ENCODE results near the gene ANTXRL. TPM values are rescaled to one million over a fixed set of nuclear protein-coding genes. Genes with fewer than 3 reads are reported as not detected.

The ANTXRL gene
- total and polyA plus RNA-seq, 10 of the 15 experiments (the other 5 are each of a cell fraction or from before 2014, with no cell fraction given), result not detected

DNA sequence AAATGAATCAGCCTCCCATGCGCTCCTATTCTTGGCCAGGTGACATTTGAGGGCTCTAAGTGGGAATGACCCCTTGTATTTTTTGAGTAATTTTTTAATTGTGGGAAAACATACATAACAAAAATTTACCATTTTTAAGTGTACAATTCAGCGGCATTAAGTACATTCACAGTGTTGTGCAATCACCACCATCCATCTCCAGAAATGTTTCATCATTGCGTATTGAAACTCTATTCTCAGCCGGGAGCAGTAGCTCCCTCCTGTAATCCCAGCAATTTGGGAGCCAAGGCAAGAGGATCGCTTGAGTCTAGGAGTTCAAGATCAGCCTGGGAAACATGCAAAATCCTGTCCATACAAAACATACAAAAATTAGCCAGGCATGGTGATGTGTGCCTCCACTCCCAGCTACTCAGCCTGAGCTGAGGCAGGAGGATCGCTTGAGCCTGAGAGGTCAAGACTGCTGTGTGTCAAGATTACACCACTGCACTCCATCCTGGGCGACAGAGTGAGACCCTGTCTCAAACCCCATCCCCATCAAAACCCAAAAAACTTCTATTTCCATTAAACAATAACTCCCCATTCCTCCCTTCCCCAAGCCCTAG lies 2.5 kb downstream of the ANTXRL start:
- Histone ChIP-seq H3K9ac (ENCODE audit: control insufficient read depth, insufficient read depth, low read length) (no peak overlapping the region), H3K27ac (ENCODE audit: control insufficient read depth, insufficient read depth) (no peak overlapping the region), H2AFZ (ENCODE audit: control insufficient read depth, low read depth, low read length) (no peak overlapping the region), H3K4me1 (ENCODE audit: control insufficient read depth, insufficient read depth, low read length) (no peaks in the 10 kb centered on the region), H3K79me2 (ENCODE audit: control insufficient read depth, insufficient read depth, low read length) (no peaks in the 10 kb centered on the region), H3K9me3 (replicated peaks; ENCODE audit: control insufficient read depth, insufficient read depth, low read length) (no peaks in the 10 kb centered on the region), H3K4me3 (no peak overlapping the region), H3K36me3 (ENCODE audit: control insufficient read depth in 2 of 2, insufficient read depth in 2 of 2, low read length in 1 of 2) (no peaks in the 10 kb centered on the region), H4K20me1 (ENCODE audit: control insufficient read depth, insufficient read depth) (no peaks in the 10 kb centered on the region), H3K4me2 (ENCODE audit: control insufficient read depth, insufficient read depth) (no peak overlapping the region), H3K27me3 (replicated peaks in 1 of 2; ENCODE audit: control insufficient read depth in 2 of 2, insufficient read depth in 2 of 2, low read length in 1 of 2) (no peaks in the 10 kb centered on the region; a peak in 1 of 4 replicates)
- ChIA-PET SMC1A (ENCODE audit: uncharacterized antibody, unreplicated experiment) (no interaction called here), RAD21 (ENCODE audit: unreplicated experiment) (no interaction called here), CTCF (no interaction called here), POLR2A (no interaction called here)
- FAIRE-seq (no peak), ATAC-seq (no peak), DNase-seq (ENCODE audit: low read depth, low spot score) (no peak)
- TF ChIP-seq EP300 (IDR thresholded peaks at IDR 0.05; ENCODE audit: borderline replicate concordance in 1 of 2, control insufficient read depth in 1 of 2, low read depth in 2 of 2, low read length in 2 of 2), result no peak
- intact Hi-C loops (cut with micrococcal nuclease; ENCODE audit: unreplicated experiment) (no loop called here), in situ Hi-C loops (cut with MboI) (no loop called here)
- no TSS peak for BruUV-seq (replicated peaks)
- WGBS (ENCODE audit: insufficient coverage, insufficient replicate concordance, low lambda C conversion rate, missing lambda C conversion rate), result 56% methylated on average over 7 of the region's 7 CpGs

DNA sequence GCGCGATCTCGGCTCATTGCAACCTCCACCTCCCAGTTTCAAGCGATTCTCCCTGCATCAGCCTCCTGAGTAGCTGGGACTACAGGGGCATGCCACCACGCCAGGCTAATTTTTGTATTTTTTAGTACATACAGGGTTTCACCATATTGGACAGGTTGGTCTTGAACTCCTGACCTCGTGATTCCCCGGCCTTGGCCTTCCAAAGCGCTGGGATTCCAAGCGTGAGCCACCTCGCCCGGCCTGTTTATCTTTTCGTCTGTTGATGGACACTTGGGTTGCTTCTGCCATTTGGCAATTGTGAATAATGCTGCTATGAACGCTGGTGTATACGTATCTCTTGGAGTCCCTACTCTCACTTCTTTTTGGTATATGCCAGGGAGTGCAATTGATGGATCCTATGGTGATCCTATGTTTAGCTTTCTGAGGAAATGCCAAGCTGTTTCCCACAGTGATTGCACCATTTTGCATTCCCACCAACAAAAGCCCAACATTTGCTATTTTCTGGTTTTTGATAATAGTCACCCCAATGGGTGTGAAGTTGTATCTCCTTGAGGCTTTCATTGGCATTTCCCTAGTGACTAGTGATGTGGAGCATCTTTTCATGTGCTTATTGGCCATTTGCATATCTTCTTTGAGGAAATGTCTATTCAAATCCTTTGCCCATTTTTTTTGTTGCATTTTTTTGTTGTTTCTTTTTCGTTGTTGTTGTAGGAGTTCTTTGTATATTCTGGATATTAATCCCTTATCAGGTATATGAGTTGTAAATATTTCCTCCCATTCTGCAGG lies 3.5 kb downstream of the ANTXRL start:
- no peak for ATAC-seq

More for the DNA sequence above, 3.5 kb downstream of the ANTXRL start:
- ChIA-PET POLR2A (no interaction called here), SMC1A (ENCODE audit: uncharacterized antibody, unreplicated experiment) (no interaction called here), CTCF (no interaction called here), RAD21 (ENCODE audit: unreplicated experiment) (no interaction called here)
- peak; percentile 68 for TF ChIP-seq RFX5 (IDR thresholded peaks at IDR 0.05; ENCODE audit: low read depth, low read length)
- 0 out of 2 replicates have a peak, but pooled peaks have one; percentile 34 for TF ChIP-seq CREB1 (IDR thresholded peaks at IDR 0.05; ENCODE audit: low read depth)
- no peak for TF ChIP-seq NR2F1 (conservative IDR thresholded peaks at IDR 0.05)
- TF ChIP-seq, protein P1, sequence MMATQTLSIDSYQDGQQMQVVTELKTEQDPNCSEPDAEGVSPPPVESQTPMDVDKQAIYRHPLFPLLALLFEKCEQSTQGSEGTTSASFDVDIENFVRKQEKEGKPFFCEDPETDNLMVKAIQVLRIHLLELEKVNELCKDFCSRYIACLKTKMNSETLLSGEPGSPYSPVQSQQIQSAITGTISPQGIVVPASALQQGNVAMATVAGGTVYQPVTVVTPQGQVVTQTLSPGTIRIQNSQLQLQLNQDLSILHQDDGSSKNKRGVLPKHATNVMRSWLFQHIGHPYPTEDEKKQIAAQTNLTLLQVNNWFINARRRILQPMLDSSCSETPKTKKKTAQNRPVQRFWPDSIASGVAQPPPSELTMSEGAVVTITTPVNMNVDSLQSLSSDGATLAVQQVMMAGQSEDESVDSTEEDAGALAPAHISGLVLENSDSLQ (IDR thresholded peaks at IDR 0.05), result no peak
- no peak for TF ChIP-seq KLF5 (IDR thresholded peaks at IDR 0.05; ENCODE audit: partially characterized antibody)
- TF ChIP-seq MYB (IDR thresholded peaks at IDR 0.05; ENCODE audit: borderline replicate concordance, low read depth, low read length), result no peak
- no peak for TF ChIP-seq SIN3A (IDR thresholded peaks at IDR 0.05; ENCODE audit: low read depth, low read length)
- TF ChIP-seq EZH2 (IDR thresholded peaks at IDR 0.05; ENCODE audit: borderline replicate concordance, control insufficient read depth, low read depth, low read length), result no peak
- H3K79me2 ChIP-seq (ENCODE audit: control insufficient read depth, insufficient read depth, low read length), result no peaks in the 10 kb centered on the region
- no peaks in the 10 kb centered on the region for H3K36me3 ChIP-seq (ENCODE audit: control insufficient read depth in 2 of 2, insufficient read depth in 2 of 2, low read length in 1 of 2)
- intact Hi-C loops (cut with micrococcal nuclease; ENCODE audit: unreplicated experiment), result no loop called here
- DNase-seq (ENCODE audit: low read depth, low spot score), result no peak
- no TSS peak for BruUV-seq (replicated peaks)
- no peaks in the 10 kb centered on the region for H4K20me1 ChIP-seq (ENCODE audit: control insufficient read depth, insufficient read depth)
- H3K27ac ChIP-seq (ENCODE audit: control insufficient read depth, insufficient read depth), result no peak overlapping the region
- H3K9ac ChIP-seq (ENCODE audit: control insufficient read depth, insufficient read depth, low read length), result no peak overlapping the region
- no peak overlapping the region for H3K4me2 ChIP-seq (ENCODE audit: control insufficient read depth, insufficient read depth)
- H3K4me1 ChIP-seq (ENCODE audit: control insufficient read depth, insufficient read depth, low read length), result no peaks in the 10 kb centered on the region
- H3K9me3 ChIP-seq (replicated peaks; ENCODE audit: control insufficient read depth, insufficient read depth, low read length), result no peaks in the 10 kb centered on the region
- in situ Hi-C loops (cut with MboI), result no loop called here
- H3K4me3 ChIP-seq, result no peak overlapping the region
- no peaks in the 10 kb centered on the region; a peak in 1 of 4 replicates for H3K27me3 ChIP-seq (replicated peaks in 1 of 2; ENCODE audit: control insufficient read depth in 2 of 2, insufficient read depth in 2 of 2, low read length in 1 of 2)
- H2AFZ ChIP-seq (ENCODE audit: control insufficient read depth, low read depth, low read length), result no peak overlapping the region
- WGBS (ENCODE audit: insufficient coverage, insufficient replicate concordance, low lambda C conversion rate, missing lambda C conversion rate), result 66% methylated on average over 15 of the region's 15 CpGs
- no peak for FAIRE-seq
